Stimulated activated naive CD8-positive, alpha-beta T cell treated with anti-CD3 and anti-CD28 coated beads, Interleukin-15, amount 100 ng/mL, for 72 hours (primary cell): ENCODE data around the gene TERB2.
"Not testable (repeated sequence)": the region's sequence is repeated elsewhere in the genome, so short reads cannot be mapped to it uniquely, and the experiment has no call there.

Experiments
- ATAC-seq: fragments of 150-1000 bp; cut with Tn5 transposase; 2 replicates; pipeline ENCODE4 v1.10.0; 2021; ENCODE audit warnings: mild to moderate bottlenecking, moderate library complexity
- DNase-seq, 2 donors: peaks; one replicate each; pipeline ENCODE4 v3.0.0; 2021 to 2022
- H3K27ac Mint-ChIP-seq, 2 donors: one replicate each; pipeline ENCODE4 v1.8.0; 2022; ENCODE audit warnings: mild to moderate bottlenecking in 2 of 2, mixed read lengths in 2 of 2, moderate library complexity in 2 of 2
- H3K27me3 Mint-ChIP-seq: one replicate; pipeline ENCODE4 v1.8.0; 2022; ENCODE audit warnings: mixed read lengths
- H3K4me1 Mint-ChIP-seq: one replicate; pipeline ENCODE4 v1.8.0; 2022; ENCODE audit warnings: mild to moderate bottlenecking, mixed read lengths
- H3K4me3 Mint-ChIP-seq, 2 donors: one replicate each; pipeline ENCODE4 v1.8.0; 2022; ENCODE audit warnings: mild to moderate bottlenecking in 2 of 2, mixed read lengths in 2 of 2, moderate library complexity in 1 of 2
- H3K9me3 Mint-ChIP-seq, 2 donors: one replicate each; pipeline ENCODE4 v1.8.0; 2022; ENCODE audit warnings: mixed read lengths in 2 of 2

TERB2 gene

GRCh38 chr15:45023659-45024225 is 67.3 kb downstream of the TERB2 start:
- Mint-ChIP-seq H3K9me3 (no peaks in the 10 kb centered on the region), H3K4me1 (peaks cover 37% of the 10 kb centered on the region), H3K27me3 (peaks cover 17% of the 10 kb centered on the region), H3K4me3 (peak overlapping the region; percentile 82 to 92), H3K27ac (peak overlapping the region; percentile 79 to 84)
- DNase-seq: no peak
- ATAC-seq: no peak

GRCh38 chr15:45024649-45025048 is 68.2 kb downstream of the TERB2 start:
- H3K27me3 Mint-ChIP-seq, H3K4me3 Mint-ChIP-seq, ATAC-seq, DNase-seq, H3K27ac Mint-ChIP-seq, H3K9me3 Mint-ChIP-seq: not testable (repeated sequence)
- peaks cover 37% of the 10 kb centered on the region for H3K4me1 Mint-ChIP-seq

GRCh38 chr15:45025627-45026026 is 69.1 kb downstream of the TERB2 start:
- H3K4me1 Mint-ChIP-seq: peaks cover 37% of the 10 kb centered on the region
- DNase-seq, H3K9me3 Mint-ChIP-seq, ATAC-seq, H3K27me3 Mint-ChIP-seq, H3K4me3 Mint-ChIP-seq, H3K27ac Mint-ChIP-seq: not testable (repeated sequence)

GRCh38 chr15:45026651-45027190 is 70.2 kb downstream of the TERB2 start:
- peak overlapping the region in 1 of 2 donors; percentile 5 for H3K27ac Mint-ChIP-seq
- no peaks in the 10 kb centered on the region for H3K27me3 Mint-ChIP-seq
- DNase-seq (no peak), ATAC-seq (no peak)
- H3K4me3 Mint-ChIP-seq: no peak overlapping the region
- H3K4me1 Mint-ChIP-seq: peaks cover 37% of the 10 kb centered on the region
- H3K9me3 Mint-ChIP-seq: no peaks in the 10 kb centered on the region

GRCh38 chr15:45027220-45027619 is 70.7 kb downstream of the TERB2 start:
- DNase-seq: no peak
- no peak overlapping the region for H3K27ac Mint-ChIP-seq
- H3K4me3 Mint-ChIP-seq: no peak overlapping the region
- no peaks in the 10 kb centered on the region for H3K27me3 Mint-ChIP-seq
- H3K9me3 Mint-ChIP-seq: no peaks in the 10 kb centered on the region
- H3K4me1 Mint-ChIP-seq: peaks cover 37% of the 10 kb centered on the region
- ATAC-seq: no peak
